CD4-positive, alpha-beta T cell treated with Interleukin-12 subunit alpha and Interleukin-12 subunit beta, for 1 hour (primary cell): ENCODE measurements around the gene LPP.

Experiments used
- DNase-seq: peaks from one replicate; pipeline ENCODE4 v3.0.0-alpha.2; 2020

LPP gene

GRCh38 chr3:188659449-188660090, 505.6 kb downstream of the LPP start:
- no peak for DNase-seq

- DNase-seq: no peak
These were observed 506.5 kb downstream of the LPP start for GRCh38 chr3:188660415-188660814.

DNA sequence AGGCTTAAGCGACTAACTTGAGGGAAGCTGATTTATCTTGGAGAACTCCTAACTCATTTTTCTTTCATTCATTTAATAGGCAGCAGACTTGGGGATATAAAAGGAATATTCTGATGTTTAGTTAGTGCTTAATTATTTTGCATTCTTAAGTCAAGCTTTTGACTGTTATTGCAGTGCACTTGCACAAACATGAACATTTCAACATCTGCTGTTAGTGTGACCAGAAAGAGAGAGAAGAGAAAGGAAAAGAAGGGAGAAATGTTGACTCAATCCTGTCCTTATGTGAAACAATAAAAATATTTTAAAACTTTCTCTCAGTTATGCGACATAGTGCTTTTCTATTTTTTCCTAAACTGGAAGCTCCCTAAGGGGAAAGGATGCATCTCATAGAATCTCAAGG, 507.8 kb downstream of the LPP start:
- DNase-seq: no peak

- DNase-seq: no peak
These were observed 508.3 kb downstream of the LPP start for GRCh38 chr3:188662214-188662613.

- DNase-seq: no peak
These were observed 508.8 kb downstream of the LPP start for GRCh38 chr3:188662795-188663194.

DNA sequence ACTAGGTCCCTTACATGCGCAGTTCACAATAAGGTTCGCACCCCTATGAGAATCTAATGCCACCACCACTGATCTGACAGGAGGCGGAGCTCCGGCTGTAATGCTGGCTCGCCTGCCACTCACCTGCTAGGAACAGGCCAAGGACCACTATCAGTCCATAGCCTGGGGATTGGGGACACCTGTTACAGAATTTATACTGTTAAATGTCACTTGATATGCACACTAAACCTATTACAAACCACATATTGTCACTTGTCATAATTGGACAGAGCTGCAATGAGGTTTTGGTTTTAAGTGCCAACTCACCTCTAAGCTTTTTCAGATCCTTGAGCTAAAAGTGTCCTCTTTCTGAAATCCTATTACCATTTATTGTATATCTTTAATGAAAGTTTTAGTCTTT, 509.9 kb downstream of the LPP start:
- DNase-seq: no peak

DNA sequence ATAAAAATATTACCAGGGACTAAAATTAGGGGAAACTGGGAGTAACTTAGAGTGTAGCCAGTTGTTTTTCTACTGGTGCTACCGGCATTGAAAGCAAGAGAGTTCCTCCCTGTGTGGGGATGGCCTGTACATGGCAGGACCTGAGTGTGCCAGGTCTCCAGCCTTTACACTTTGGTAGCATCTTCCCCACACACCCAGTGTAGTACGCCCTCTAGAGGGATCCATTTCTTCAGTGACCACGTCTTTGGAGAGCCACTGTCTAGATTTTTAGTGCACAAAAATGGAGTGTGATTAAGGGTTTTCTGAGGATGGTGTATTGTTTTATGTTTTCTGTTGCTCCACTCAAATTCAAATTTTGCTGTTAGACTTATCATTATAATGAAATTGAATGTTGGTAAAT, 510.8 kb downstream of the LPP start:
- peak; percentile 33 for DNase-seq

DNA sequence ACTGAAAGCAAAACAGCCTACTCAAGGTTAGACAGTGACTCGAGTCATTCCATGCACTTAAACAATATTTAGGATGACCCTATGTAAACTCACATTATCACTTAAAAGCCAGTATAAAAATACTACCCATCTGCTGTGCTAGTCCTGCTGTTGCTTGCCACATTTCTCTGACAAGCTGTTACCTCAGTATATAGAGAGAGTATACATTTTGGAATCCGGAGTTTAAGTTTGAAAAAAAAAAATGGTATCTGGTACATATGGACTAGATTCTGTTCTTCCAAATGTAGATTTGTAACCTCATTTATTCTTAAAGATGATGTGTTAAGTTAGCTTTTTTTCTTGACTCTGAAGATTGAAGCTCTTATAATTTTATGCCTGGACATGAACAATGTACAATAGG, 514.0 kb downstream of the LPP start:
- DNase-seq: no peak

- DNase-seq: no peak
These were observed 516.5 kb downstream of the LPP start for GRCh38 chr3:188670446-188670845.

GRCh38 chr3:188671971-188672370, 518.0 kb downstream of the LPP start:
- DNase-seq: no peak

GRCh38 chr3:188672840-188673239, 518.9 kb downstream of the LPP start:
- no peak for DNase-seq

DNA sequence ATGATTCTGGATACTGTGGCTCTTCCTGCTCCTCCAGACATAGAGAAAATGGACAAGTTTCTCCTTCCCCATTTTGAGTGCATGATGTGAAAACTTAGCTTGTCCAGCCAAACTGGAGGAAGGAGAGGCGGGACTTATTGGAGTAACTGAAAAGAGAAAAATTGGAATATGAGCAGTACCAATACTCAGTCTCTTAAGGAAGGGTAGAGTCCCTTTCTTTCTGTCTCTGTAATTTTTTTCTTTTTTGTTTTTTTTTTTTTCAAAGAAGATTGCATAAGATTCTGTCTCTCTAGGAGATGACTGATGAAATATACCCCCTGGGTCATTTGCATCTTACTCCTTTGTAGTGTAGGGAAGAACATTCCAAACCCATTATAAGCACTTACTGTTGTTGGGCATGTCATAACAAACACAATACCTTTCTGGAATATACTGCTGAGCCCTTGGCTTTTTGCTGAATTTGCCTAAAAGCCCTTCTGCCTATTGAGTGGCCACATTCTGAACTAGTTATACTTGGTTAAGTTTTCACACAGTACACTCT, 519.8 kb downstream of the LPP start:
- no peak for DNase-seq

DNA sequence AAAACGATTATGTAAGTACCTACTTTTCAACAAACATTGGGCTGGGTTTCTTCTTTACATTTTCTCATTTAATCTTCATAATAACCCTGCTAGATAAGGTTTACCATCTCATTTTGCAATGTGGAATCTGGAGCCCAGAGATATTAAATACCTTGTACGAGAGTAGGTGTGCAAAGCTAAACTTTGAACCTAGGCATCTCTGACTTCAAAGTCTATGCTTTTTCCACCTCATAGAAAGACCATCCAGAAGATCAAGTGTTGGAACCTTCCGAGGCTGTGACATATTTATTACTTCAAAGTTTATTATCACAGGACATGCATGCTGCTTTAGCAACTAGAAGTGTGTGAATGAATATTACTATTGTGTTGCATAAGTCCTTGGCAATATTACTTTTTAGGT, 520.6 kb downstream of the LPP start:
- no peak for DNase-seq

- DNase-seq: no peak
These were observed 523.4 kb downstream of the LPP start for GRCh38 chr3:188677344-188677743.

GRCh38 chr3:188680189-188680588, 526.2 kb downstream of the LPP start:
- no peak for DNase-seq

GRCh38 chr3:188680605-188681004, 526.6 kb downstream of the LPP start:
- no peak for DNase-seq

DNA sequence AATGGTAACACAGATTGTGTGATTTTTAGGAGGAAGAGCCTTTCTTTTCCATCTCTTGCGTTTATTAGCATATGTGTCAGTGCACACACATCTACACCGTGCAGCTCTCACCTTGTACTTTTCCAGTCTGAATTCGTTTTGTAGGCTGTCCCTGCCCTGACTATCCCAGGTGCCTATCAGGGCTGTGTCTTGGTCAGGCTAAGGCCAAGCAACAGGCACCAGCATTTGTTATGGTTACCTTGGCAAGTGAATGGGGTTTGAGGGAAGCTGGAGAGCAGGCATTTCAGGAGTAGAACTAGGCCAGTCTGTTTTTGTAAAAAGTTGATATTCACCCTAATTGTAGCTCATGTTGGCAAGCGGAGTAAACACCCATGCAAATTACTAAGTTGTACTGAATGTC, 528.4 kb downstream of the LPP start:
- no peak for DNase-seq

- no peak for DNase-seq
These were observed 529.1 kb downstream of the LPP start for GRCh38 chr3:188683032-188683521.

DNA sequence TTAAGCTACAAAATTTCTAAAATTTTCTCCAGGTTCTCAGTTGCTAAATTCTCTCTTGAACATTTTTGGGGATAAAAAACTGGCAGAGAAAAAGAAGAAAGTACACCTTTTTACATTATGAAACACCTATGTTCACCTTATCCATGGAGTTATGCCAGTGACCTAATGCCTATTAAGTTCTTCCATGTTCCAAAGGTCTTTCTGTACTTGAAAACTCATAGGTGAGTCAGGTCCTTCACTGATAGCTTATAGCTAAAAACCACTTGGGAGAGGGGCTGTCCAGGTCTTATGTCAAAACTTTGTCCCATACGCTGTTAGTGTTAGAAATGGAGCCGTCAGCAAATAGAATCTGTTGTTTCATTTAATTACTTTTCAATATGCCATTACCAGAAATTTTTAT, 530.3 kb downstream of the LPP start:
- DNase-seq: no peak

DNA sequence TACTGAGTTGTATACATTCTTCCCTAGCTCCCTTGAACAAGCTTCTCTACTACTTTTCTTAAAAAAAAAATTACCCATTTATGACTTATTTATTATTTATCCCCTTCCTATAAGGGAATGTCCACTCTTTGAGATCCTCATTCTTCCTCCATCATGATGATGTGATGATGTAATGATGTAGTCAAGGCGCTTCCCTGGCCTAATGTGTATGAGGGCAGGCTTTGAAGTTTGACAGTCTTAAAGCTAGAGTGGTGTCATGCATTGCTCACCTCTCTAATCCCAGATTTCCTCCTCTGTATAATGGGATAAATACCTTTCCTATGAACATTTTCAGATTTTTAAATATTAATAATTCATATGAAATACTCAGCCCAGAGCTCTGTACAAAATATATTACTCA, 531.8 kb downstream of the LPP start:
- DNase-seq: no peak

GRCh38 chr3:188686324-188686723, 532.4 kb downstream of the LPP start:
- no peak for DNase-seq

GRCh38 chr3:188687389-188687788, 533.4 kb downstream of the LPP start:
- peak; percentile 10 for DNase-seq

DNA sequence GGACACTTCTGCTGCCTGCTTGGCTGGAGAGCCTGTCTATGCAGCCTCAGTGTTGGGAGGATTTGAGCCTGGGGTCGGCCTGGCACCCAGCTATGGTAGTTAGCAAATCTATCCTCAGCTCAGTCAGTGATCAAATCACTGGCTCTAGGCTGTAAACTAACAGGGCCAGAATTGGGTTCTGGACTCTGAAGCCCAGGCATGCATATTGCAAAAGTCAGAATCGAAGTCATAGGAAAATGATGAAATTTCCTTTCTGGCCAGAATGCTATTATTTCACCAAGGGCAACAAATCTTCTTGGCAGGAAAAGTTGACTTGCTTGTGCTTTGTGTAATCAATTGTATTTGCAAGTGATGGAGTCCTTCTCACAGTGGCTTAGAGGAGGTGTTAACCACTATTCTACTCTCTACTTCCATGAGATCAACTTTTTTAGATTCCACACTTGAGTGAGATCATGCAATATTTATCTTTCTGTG, 535.2 kb downstream of the LPP start:
- DNase-seq: no peak

DNA sequence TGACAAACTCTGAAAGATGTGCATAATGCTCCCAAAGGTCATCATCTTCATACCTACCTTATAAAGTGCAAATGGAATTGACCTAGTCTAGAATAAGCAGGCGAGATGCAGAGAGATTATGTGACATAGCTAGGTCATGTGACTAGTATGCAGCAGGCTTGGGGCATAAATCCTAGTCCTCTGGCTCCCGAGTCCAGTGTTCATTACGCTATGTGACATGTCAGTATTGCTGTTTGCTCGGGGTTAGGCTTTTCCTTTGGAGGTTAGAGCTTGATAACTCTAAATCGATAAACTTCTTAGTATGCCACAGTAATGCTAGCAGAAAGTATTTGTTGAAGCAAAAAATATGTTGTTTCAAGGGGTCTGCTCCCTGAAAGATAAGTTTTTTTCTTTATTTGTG, 536.1 kb downstream of the LPP start:
- DNase-seq: no peak

DNA sequence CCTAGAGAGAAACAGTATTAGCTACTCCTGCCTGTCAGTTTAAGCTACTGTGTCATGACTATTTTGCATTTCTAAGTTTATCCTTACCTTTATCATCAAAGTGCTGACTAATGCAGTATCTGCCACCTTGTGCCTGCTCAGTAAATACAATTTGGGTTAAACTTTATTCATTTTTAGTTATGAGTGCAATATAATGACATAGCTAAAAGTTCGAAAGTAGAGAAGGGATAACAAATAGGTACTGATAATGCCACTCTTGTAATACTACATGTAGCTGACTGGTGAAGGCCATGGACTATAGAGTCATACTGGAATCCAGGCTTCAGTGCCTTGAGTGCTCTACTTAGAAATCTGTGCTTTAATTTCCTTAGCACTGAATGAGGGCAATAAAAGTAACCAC, 537.0 kb downstream of the LPP start:
- no peak for DNase-seq
